Right cardiac atrium (tissue), 5 donors: ENCODE results near the gene RAB33B. TPM values are rescaled to one million over a fixed set of nuclear protein-coding genes. Genes with fewer than 3 reads are reported as not detected.

ENCODE experiments used
- ATAC-seq, 2 donors: fragments of 200-7000 bp; cut with Tn5 transposase; one replicate each; pipeline versions ENCODE4 v1.8.0 to v1.9.1; 2020; ENCODE audit warnings: moderate library complexity in 2 of 2, mild to moderate bottlenecking in 1 of 2
- DNase-seq, 3 donors: peaks; one replicate each; pipeline ENCODE4 v3.0.0-alpha.2; 2020
- H3K27ac ChIP-seq: one replicate; pipeline ENCODE4 v1.5.1; 2013; ENCODE audit warnings: mild to moderate bottlenecking, low read length, control low read depth, moderate library complexity
- H3K27me3 ChIP-seq: one replicate; pipeline ENCODE4 v1.6.1; 2013; ENCODE audit not compliant: control insufficient read depth, insufficient read depth
- H3K4me1 ChIP-seq: one replicate; pipeline ENCODE4 v1.6.1; 2013; ENCODE audit warnings: low read length; ENCODE audit not compliant: control insufficient read depth, insufficient read depth
- H3K4me3 ChIP-seq: one replicate; pipeline ENCODE4 v1.5.1; 2013; ENCODE audit warnings: low read length, control low read depth
- H3K9me3 ChIP-seq: one replicate; pipeline ENCODE4 v1.6.1; 2013; ENCODE audit warnings: low read length; ENCODE audit not compliant: control insufficient read depth
- WGBS: extraction: QIAGEN DNeasy Blood & Tissue Kit; methylation state at CpG from one replicate; pipeline ENCODE4 v1.1.7; 2013; 5-methylcytosine and 5-hydroxymethylcytosine counted together
- intact Hi-C, 4 donors: fragments of 100-400 bp; cut with DNase I; formaldehyde crosslinking; loops; one replicate each; pipeline versions ENCODE4 v1.11.0 to v1.14.0; 2022 to 2023
- polyA plus RNA-seq: library from polyadenylated mRNA; stranded (reverse); fragments of 200-250 nt; gene quantifications from one replicate; pipeline ENCODE4 v1.2.3, GENCODE V29; 2013
- total RNA-seq, 4 donors: library from RNA; stranded (reverse); fragmentation: NEBNext Ultra II Directional; extraction: Animal tissue kit (Norgen Biotek cat#: 25700); gene quantifications; one replicate each; pipeline ENCODE4 v1.2.1, GENCODE V29; 2021
- donor health status: healthy with polysubstance abuse.
- donor health status: DM: no; HTN: yes; CAD: no.
- donor health status: DM: no; HTN: no; CAD: no.
- donor health status: DM: no; HTN: yes; CAD: no; lungs with severe emphysema.
- donor health status: DM: yes; HTN: yes; CAD: no.

RAB33B gene
- total and polyA plus RNA-seq, 5 donors, result 3.5 to 7.9 (median 7.1) TPM

- H3K4me3 ChIP-seq, result no peak overlapping the region
- WGBS, result 82% methylated on average over 11 of the region's 11 CpGs
Measured at GRCh38 chr4:139484783-139485311, 30.9 kb downstream of the RAB33B start.

GRCh38 chr4:139488442-139488841 lies 34.5 kb downstream of the RAB33B start:
- WGBS, result 91% methylated on average over 3 of the region's 3 CpGs
- Histone ChIP-seq H3K4me3 (no peak overlapping the region), H3K27me3 (no peaks in the 10 kb centered on the region), H3K4me1 (no peaks in the 10 kb centered on the region), H3K27ac (no peak overlapping the region), H3K9me3 (no peaks in the 10 kb centered on the region)
- DNase-seq (no peak), ATAC-seq (no peak)
- intact Hi-C loops, result no loop called here

More at GRCh38 chr4:139484783-139485311, 30.9 kb downstream of the RAB33B start:
- H3K27me3 ChIP-seq, result no peaks in the 10 kb centered on the region
- no peaks in the 10 kb centered on the region for H3K9me3 ChIP-seq
- DNase-seq (no peak), ATAC-seq (peak in 1 of 2 donors; percentile 31)
- no peak overlapping the region for H3K27ac ChIP-seq
- intact Hi-C loops, result no loop called here
- no peaks in the 10 kb centered on the region for H3K4me1 ChIP-seq

- ATAC-seq (no peak), DNase-seq (no peak)
- H3K4me1 ChIP-seq, result no peaks in the 10 kb centered on the region
- H3K9me3 ChIP-seq, result no peaks in the 10 kb centered on the region
- H3K27me3 ChIP-seq, result no peaks in the 10 kb centered on the region
- intact Hi-C loops, result loop anchor here in 1 of 4 donors (10.0 kb wide), 1 partner anchor 145 kb away; no protein-coding TSS in a partner anchor
- no peak overlapping the region for H3K27ac ChIP-seq
- H3K4me3 ChIP-seq, result no peak overlapping the region
Measured at GRCh38 chr4:139489638-139490037, 35.7 kb downstream of the RAB33B start.

- Histone ChIP-seq H3K4me3 (no peak overlapping the region), H3K4me1 (no peaks in the 10 kb centered on the region), H3K9me3 (no peaks in the 10 kb centered on the region), H3K27ac (no peak overlapping the region), H3K27me3 (no peaks in the 10 kb centered on the region)
- ATAC-seq (no peak), DNase-seq (no peak)
- 96% methylated on average over 2 of the region's 2 CpGs for WGBS
- intact Hi-C loops, result loop anchor here in 1 of 4 donors (10.0 kb wide), 1 partner anchor 142 kb away; no protein-coding TSS in a partner anchor
Measured at GRCh38 chr4:139492429-139492828, 38.5 kb downstream of the RAB33B start.

- no peak overlapping the region for H3K27ac ChIP-seq
- intact Hi-C loops, result loop anchor here in 1 of 4 donors (10.0 kb wide), 1 partner anchor 142 kb away; no protein-coding TSS in a partner anchor
- H3K4me3 ChIP-seq, result no peak overlapping the region
- WGBS, result 82% methylated on average over 4 of the region's 4 CpGs
- no peaks in the 10 kb centered on the region for H3K9me3 ChIP-seq
- H3K4me1 ChIP-seq, result no peaks in the 10 kb centered on the region
- H3K27me3 ChIP-seq, result no peaks in the 10 kb centered on the region
- no peak for ATAC-seq
- DNase-seq, result no peak
Measured at GRCh38 chr4:139493176-139493575, 39.3 kb downstream of the RAB33B start.

GRCh38 chr4:139499186-139499585 lies 45.3 kb downstream of the RAB33B start:
- H3K9me3 ChIP-seq, result no peaks in the 10 kb centered on the region
- intact Hi-C loops, result loop anchor here in 2 of 4 donors (5.0 to 10.0 kb wide), 2 partner anchors 133 to 136 kb away; no protein-coding TSS in a partner anchor
- H3K4me3 ChIP-seq, result no peak overlapping the region
- no peak overlapping the region for H3K27ac ChIP-seq
- no peak for DNase-seq
- no peak for ATAC-seq
- no peaks in the 10 kb centered on the region for H3K27me3 ChIP-seq
- H3K4me1 ChIP-seq, result no peaks in the 10 kb centered on the region
- 85% methylated on average over 4 of the region's 4 CpGs for WGBS

- 67% methylated on average over 3 of the region's 3 CpGs for WGBS
- Histone ChIP-seq H3K4me1 (no peaks in the 10 kb centered on the region), H3K27me3 (no peaks in the 10 kb centered on the region), H3K9me3 (no peaks in the 10 kb centered on the region), H3K4me3 (no peak overlapping the region), H3K27ac (no peak overlapping the region)
- no peak for DNase-seq
- ATAC-seq, result no peak
- intact Hi-C loops, result no loop called here
Measured at GRCh38 chr4:139501117-139501516, 47.2 kb downstream of the RAB33B start.

GRCh38 chr4:139501527-139501926 lies 47.6 kb downstream of the RAB33B start:
- Histone ChIP-seq H3K27ac (no peak overlapping the region), H3K27me3 (no peaks in the 10 kb centered on the region), H3K4me3 (no peak overlapping the region), H3K4me1 (no peaks in the 10 kb centered on the region), H3K9me3 (no peaks in the 10 kb centered on the region)
- ATAC-seq, result no peak
- 87% methylated on average over 6 of the region's 6 CpGs for WGBS
- peak in 1 of 3 donors; percentile 30 for DNase-seq
- intact Hi-C loops, result no loop called here

- Histone ChIP-seq H3K4me1 (no peaks in the 10 kb centered on the region), H3K27ac (no peak overlapping the region), H3K27me3 (no peaks in the 10 kb centered on the region), H3K4me3 (no peak overlapping the region), H3K9me3 (no peaks in the 10 kb centered on the region)
- intact Hi-C loops, result no loop called here
- DNase-seq (no peak), ATAC-seq (peak in 1 of 2 donors; percentile 26)
- 66% methylated on average over 13 of the region's 13 CpGs for WGBS
Measured at GRCh38 chr4:139501927-139502899, 48.3 kb downstream of the RAB33B start.

- H3K4me1 ChIP-seq, result no peaks in the 10 kb centered on the region
- H3K9me3 ChIP-seq, result no peaks in the 10 kb centered on the region
- intact Hi-C loops, result no loop called here
- DNase-seq (no peak), ATAC-seq (no peak)
- H3K27ac ChIP-seq, result no peak overlapping the region
- H3K27me3 ChIP-seq, result no peaks in the 10 kb centered on the region
- H3K4me3 ChIP-seq, result no peak overlapping the region
Measured at GRCh38 chr4:139503622-139504166, 49.8 kb downstream of the RAB33B start.

GRCh38 chr4:139506774-139507173 lies 52.9 kb downstream of the RAB33B start:
- H3K27me3 ChIP-seq, result no peaks in the 10 kb centered on the region
- WGBS, result 83% methylated on average over 9 of the region's 9 CpGs
- peak in 2 of 3 donors; percentile 36 to 42 for DNase-seq
- no peak overlapping the region for H3K27ac ChIP-seq
- no peak for ATAC-seq
- peaks cover 3% of the 10 kb centered on the region for H3K4me1 ChIP-seq
- no peak overlapping the region for H3K4me3 ChIP-seq
- H3K9me3 ChIP-seq, result no peaks in the 10 kb centered on the region
- intact Hi-C loops, result no loop called here
